WTC11 (cell line): ENCODE measurements around the gene FFAR3.

ENCODE experiments used
- CREM ChIP-seq: sonication (generic); formaldehyde crosslinking; IDR thresholded peaks from 2 replicates; pipeline ENCODE4 v1.8.1; 2022; ENCODE audit warnings: mild to moderate bottlenecking, missing genetic modification reagents, moderate library complexity
- NFYB ChIP-seq: sonication (generic); formaldehyde crosslinking; conservative IDR thresholded peaks from 2 replicates; pipeline ENCODE4 v1.8.0; 2022; ENCODE audit warnings: low read depth, missing genetic modification reagents
- SP1 ChIP-seq: sonication (generic); formaldehyde crosslinking; conservative IDR thresholded peaks from 2 replicates; pipeline ENCODE4 v1.8.1; 2022; ENCODE audit warnings: missing genetic modification reagents
- TF ChIP-seq, protein P1 (sequence below): sonication (generic); formaldehyde crosslinking; IDR thresholded peaks from 2 replicates; pipeline ENCODE4 v1.8.1; 2023; ENCODE audit warnings: mild to moderate bottlenecking, missing genetic modification reagents, moderate library complexity
- TF ChIP-seq, protein P2 (sequence below): sonication (generic); formaldehyde crosslinking; conservative IDR thresholded peaks from 2 replicates; pipeline ENCODE4 v1.8.1; 2022; ENCODE audit warnings: mild to moderate bottlenecking, missing genetic modification reagents

DNA sequence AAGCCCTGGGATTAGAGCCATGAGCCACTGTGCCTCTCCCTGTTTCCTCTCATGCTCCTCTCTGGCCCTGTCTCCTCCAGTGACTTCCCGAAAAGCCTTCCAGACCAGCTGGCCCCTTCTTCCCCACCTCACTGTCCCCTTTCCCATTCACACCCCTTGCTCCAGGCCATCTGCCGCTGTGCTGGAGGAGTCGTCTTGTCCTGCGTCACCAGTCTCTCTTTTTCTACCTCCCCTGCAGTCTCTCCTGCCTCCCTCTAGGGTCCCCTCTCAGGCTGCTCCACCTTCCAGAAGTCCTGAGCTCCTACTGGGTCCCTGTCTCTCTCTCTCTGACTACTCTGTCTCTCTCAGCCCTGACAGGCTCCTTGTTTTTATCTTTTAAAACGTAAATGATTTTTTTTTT, 15.8 kb upstream of the FFAR3 start:
- TF ChIP-seq NFYB = no peak
- no peak for TF ChIP-seq CREM
- TF ChIP-seq, protein P1, sequence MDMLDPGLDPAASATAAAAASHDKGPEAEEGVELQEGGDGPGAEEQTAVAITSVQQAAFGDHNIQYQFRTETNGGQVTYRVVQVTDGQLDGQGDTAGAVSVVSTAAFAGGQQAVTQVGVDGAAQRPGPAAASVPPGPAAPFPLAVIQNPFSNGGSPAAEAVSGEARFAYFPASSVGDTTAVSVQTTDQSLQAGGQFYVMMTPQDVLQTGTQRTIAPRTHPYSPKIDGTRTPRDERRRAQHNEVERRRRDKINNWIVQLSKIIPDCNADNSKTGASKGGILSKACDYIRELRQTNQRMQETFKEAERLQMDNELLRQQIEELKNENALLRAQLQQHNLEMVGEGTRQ (CRISPR knock-in tag) = no peak
- TF ChIP-seq SP1 (CRISPR knock-in tag) = no peak
- TF ChIP-seq, protein P2, sequence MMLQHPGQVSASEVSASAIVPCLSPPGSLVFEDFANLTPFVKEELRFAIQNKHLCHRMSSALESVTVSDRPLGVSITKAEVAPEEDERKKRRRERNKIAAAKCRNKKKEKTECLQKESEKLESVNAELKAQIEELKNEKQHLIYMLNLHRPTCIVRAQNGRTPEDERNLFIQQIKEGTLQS (CRISPR knock-in tag) = no peak
